22Rv1 (cell line): ENCODE results near the gene KNDC1.
"Not testable (repeated sequence)": the region's sequence is repeated elsewhere in the genome, so short reads cannot be mapped to it uniquely, and the experiment has no call there.

Experiments used
- H3K27ac ChIP-seq: fragments of 450-650 bp; 2 replicates; pipeline ENCODE4 v1.5.1; 2017
- CTCF ChIP-seq: fragments of 450-650 bp; IDR thresholded peaks from 2 replicates; pipeline ENCODE4 v1.5.1; 2017; ENCODE audit warnings: mild to moderate bottlenecking
- ZFX ChIP-seq: fragments of 450-650 bp; IDR thresholded peaks from 2 replicates; pipeline ENCODE4 v1.6.1; 2017; ENCODE audit warnings: antibody characterized with exemption, borderline replicate concordance

The KNDC1 gene

DNA sequence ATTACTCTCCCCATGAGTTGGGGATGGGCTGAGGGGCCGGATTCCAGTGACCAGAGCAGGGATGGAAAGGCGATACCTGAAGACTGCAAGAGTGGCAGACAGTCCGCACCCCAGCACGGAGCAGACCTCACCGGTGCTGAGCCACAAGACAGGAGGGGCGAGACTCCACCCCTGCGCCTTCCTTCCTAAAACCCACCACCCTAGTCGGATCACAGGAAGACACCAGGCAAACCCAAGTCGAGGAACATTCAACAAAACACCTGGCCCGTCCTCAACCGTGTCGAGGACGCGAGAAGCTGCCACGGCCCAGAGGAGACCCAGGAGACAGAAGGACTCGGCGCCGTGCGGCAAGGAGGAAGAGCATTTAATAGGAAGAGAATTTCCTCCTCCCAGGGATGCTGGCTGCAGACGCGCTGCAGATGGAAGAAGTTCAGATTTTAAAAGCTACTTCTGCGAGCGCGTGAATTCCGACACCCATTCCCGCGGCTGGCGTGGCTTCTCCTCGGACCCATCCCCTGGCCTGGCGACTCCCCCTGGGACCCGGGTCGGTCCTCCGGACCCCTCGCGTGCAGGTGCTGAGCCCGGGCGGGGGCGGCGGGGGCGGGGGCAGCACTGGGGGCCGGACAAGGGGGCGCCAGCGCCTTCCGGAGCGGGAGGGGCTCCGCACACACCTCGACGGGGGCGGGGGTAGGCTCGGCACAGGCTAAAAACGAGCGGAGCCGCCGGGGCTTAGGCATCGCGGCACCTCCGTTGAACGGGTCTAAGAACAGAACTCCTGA is 69.4 kb downstream of the KNDC1 start:
- TF ChIP-seq CTCF (no peak), ZFX (no peak)
- H3K27ac ChIP-seq, result no peak overlapping the region

- H3K27ac ChIP-seq, result no peak within 1 kb of the TSS
- no peak for TF ChIP-seq CTCF
- no peak for TF ChIP-seq ZFX
Measured at GRCh38 chr10:133230044-133230361, 70.0 kb downstream of the KNDC1 start, which contains the start of gene UTF1. Gene UTF1, plus strand, starts transcription at chr10:133230217. Its CDS starts 72 bp downstream, at chr10:133230289.

DNA sequence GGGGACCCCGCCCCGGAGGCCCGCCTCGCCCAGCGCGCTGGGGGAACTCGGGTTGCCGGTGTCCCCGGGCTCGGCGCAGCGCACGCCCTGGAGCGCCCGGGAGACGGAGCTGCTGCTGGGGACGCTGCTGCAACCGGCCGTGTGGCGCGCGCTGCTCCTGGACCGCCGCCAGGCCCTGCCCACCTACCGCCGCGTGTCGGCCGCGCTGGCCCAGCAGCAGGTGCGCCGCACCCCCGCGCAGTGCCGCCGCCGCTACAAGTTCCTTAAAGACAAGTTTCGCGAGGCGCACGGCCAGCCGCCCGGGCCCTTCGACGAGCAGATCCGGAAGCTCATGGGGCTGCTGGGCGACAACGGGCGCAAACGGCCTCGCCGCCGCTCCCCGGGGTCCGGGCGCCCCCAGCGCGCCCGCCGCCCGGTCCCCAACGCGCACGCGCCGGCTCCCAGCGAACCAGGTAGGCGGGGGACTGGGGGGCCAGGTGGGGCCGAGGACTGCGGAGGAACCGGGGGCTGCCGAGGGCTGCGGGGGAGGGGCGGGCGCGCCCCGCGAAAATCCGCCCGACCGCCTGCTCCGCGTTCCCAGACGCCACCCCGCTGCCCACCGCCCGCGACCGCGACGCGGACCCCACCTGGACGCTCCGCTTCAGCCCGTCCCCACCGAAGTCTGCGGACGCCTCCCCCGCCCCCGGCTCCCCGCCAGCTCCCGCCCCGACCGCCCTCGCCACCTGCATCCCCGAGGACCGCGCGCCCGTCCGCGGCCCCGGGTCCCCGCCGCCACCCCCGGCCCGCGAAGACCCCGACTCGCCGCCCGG is 70.6 kb downstream of the KNDC1 start:
- H3K27ac ChIP-seq, result no peak overlapping the region
- TF ChIP-seq CTCF, result no peak
- no peak for TF ChIP-seq ZFX

DNA sequence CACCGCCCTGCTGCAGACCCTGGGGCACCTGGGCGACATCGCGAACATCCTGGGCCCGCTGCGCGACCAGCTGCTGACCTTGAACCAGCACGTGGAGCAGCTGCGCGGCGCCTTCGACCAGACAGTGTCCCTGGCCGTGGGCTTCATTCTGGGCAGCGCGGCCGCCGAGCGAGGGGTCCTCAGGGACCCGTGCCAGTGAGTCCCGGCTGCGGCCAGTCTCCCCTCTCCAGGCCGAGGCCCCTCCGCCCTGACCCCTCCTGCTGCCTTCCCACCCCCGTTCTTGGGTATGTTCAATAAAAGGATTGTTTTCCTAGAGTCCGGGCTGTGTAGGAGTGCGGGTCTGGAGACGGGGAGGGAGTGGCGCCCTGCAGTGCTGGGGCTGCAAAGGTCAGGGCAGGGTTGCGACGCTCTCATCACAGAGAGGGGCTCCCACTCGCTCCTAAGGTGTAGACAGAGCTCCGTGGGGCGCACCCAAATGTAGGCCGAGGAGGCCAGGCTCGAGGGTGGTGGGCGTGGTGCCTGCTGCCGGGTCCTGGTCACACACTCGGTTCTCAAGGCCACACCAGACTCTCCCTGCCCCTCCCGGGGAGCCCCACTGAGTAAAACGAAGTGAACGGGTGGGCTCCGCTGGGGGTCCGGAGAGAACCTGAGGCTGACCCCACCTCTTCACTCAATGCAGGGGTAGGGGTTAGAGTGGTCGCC is 71.4 kb downstream of the KNDC1 start:
- H3K27ac ChIP-seq, result no peak overlapping the region
- no peak for TF ChIP-seq ZFX
- TF ChIP-seq CTCF, result no peak

- H3K27ac ChIP-seq, result no peak overlapping the region
- TF ChIP-seq ZFX, result no peak
Measured at GRCh38 chr10:133231946-133232574, 72.0 kb downstream of the KNDC1 start.

GRCh38 chr10:133234796-133235195 is 74.8 kb downstream of the KNDC1 start:
- H3K27ac ChIP-seq, result not testable (repeated sequence)

GRCh38 chr10:133235265-133235855 is 75.3 kb downstream of the KNDC1 start:
- no peak for TF ChIP-seq ZFX
- no peak for TF ChIP-seq CTCF

More at GRCh38 chr10:133235265-133235855, 75.3 kb downstream of the KNDC1 start:
- no peak overlapping the region for H3K27ac ChIP-seq
